Renal cortical epithelial cell (primary cell): Measurements from ENCODE around the gene C1orf167. TPM values are rescaled to one million over a fixed set of nuclear protein-coding genes. Genes with fewer than 3 reads are reported as not detected.

Source experiments
- DNase-seq: peaks from one replicate; pipeline ENCODE4 v3.0.0-alpha.2; 2011; ENCODE audit warnings: low read depth
- total RNA-seq: library from RNA; depleted of rRNA; stranded (reverse); fragments of >200 nt; gene quantifications from 2 replicates; pipeline ENCODE4 v1.2.3, GENCODE V29; 2014

The C1orf167 gene
- total RNA-seq, 1 donor from 2014 or later: 0.25 TPM

DNA sequence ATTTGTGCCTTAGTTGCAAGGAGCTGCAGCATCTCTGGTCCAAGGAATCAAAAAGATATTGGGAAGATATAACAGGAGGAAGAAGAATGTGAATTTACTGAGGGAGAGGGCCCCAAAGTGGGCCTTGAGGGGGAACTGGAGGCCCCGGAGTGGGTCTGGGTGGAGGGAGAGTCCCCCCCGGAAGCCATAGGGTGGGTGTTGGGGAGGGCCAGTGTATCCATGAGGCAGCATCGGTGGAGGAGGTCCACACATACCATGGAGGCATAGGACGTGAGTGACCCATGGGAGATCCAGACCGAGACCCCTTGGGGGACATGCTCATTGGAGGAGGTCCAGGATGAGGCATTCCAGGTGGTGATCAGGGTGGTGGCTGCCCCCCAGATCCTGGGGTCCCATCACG is 708 bp upstream of the C1orf167 start:
- DNase-seq: no peak

GRCh38 chr1:11764115-11764514 is 2.1 kb downstream of the C1orf167 start:
- DNase-seq: no peak

DNA sequence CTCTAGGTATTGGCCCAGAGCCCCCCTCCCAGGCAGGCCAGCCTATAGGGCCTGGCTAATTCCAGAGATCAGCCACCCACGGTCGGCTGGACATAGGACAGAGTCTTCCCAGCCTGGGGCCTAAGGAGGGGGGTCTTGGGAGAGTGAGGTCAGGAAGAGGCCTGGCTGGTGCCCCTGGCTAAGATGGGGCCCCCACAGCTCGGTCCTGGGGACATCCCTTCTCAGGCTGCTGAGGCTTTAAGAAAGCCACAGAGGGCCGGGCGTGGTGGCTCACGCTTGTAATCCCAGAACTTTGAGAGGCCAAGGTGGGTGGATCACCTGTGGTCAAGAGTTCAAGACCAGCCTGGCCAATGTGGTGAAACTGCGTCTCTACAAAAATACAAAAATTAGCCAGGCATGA is 2.5 kb downstream of the C1orf167 start:
- DNase-seq: no peak

DNA sequence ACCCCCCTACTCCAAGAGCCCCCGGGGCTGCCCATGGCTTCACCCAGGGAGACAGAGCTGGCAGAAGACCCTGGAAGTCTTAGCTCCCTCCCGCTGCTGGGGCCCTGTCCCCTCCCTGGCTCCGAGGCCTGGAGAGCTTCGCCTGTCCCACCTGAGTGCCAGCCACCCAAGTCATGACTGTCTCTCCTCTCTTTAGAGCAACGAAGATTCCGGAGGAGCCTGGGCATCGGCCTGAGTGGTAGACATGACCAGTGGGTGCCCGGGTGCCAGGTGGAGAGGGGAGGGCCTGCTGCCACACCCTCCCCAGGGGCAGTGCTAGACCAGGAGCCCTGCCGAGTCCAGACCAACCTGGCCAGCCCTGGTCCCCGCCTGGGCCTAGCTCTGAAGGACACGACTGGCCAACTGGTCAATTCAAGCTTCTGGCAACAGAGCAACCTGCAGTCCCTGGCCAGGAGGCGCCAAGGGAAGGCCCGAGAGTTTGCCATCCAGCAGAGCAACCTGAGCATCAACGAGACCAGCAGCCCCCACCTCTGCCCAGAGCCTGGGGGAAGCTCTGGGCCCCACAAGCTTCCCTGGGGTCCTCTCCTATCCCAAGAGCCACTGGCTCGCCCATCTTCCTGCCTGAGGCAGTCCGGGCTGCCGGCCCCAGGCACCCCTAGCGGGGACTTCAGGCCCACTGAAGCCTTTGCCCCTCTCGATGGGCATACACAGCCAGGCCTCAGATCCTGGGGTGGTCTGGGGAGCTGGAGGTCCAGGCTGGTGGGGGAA is 3.9 kb downstream of the C1orf167 start:
- no peak for DNase-seq

DNA sequence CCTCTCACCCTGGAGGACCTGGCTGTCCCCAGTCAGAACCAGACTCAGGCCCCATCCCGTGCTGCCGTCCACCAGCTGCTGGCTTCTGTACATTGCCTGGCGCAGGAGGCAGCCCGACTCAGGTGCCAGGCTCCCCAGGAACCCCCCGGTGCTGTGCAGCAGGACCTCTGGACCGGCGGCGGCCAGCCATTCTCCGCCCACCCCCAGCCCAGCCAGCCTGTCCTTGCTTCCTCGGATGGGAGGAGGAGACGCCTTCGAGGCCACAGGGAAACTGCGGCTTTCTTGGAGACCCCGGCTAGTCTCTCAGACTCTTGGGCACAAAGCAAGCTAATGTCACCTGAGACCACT is 4.4 kb downstream of the C1orf167 start:
- no peak for DNase-seq

DNA sequence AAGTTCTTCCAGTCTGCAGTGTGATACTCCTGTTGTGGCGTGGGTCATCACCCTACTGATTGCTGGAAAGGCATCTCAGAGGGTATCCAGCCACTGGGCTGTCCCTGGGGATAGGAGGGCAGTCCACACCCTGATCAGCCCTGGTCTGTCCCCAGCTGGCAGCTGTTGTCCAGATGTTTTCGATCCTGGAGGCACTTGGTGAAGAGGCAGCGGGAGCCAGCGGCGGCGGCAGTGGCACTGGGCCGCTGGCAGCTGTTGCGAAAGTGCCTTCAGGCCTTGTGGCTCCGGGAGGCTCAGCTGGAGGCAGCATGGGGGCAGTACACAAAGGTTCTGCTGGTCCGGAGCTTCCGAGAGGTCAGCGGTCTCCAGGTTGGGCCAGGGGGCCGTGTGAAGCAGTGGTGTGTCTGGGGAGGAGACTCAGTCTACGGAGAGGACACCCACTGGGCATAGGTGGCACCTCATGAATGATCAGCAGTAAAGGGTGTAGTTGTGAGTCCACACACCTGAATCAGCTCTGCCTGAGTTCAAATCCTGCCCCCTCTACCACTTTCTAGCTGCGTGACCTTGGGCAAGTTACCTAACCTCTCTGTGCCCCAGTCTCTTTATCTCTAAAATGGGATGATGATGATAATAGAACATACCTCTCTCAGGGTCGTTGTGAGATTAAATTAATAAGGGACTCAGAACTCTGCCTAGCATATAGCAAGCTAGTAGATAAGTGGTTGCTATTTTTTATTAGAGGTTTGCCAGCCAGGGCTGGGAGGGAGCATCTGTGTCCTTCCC is 6.1 kb downstream of the C1orf167 start:
- DNase-seq: no peak

DNA sequence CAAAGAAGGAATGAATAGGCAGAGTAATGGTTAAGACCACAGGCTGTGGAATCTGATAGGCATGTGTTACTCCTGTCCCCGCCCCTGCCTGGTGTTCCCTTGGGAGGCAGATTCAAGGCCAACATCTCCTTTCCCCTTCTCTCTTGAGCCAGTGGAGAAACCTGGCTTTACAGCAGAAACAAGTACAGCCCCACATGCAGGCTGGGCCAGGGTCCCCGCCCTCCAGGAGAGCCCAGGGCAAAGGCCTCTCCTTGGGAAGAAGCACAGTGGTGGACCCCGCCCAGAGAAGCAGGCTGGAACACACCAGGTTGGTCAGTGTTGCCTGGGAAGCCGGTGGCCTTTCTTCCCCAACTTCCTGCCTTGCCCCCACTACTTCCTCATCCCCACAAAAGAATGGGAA is 6.8 kb downstream of the C1orf167 start:
- no peak for DNase-seq

DNA sequence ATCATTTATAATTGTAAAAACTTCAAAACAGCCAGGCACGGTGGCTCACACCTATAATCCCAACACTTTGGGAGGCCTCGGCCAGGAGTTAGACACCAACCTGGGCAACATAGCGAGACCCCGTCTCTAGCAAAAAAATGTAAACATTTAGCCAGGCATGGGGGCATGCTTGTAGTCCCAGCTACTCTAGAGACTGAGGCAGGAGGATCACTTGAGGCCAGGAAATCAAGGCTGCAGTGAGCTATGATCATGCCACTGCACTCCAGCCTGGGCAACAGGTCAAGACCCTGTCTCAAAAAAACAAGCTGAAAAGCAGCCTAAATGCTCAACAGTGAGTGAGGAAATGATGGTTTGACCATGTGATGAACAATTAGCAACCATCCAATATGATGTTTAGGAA is 7.3 kb downstream of the C1orf167 start:
- DNase-seq: no peak

GRCh38 chr1:11770011-11770410 is 8.0 kb downstream of the C1orf167 start:
- no peak for DNase-seq

- DNase-seq: no peak
Measured at GRCh38 chr1:11771481-11772043, 9.6 kb downstream of the C1orf167 start.

DNA sequence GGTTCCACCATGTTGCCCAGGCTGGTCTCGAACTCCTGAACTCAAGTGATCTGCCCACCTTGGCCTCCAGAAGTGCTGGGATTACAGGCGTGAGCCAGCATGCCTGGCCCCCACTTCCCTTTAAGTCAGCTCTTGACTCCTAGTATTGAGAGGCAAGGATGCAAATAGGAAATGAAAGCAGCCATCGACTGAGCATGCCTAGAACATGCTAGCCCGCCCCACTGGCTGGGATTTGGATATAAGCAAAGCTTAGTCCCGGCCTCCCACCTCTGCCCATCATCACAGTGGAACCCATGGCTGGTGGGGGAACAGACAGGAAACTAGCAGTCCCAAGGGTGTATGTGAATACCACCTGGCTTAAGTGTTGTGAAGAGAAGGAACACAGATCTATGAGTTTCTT is 10.5 kb downstream of the C1orf167 start:
- no peak for DNase-seq

- no peak for DNase-seq
Measured at GRCh38 chr1:11774753-11775152, 12.8 kb downstream of the C1orf167 start.

GRCh38 chr1:11777658-11778322 is 15.8 kb downstream of the C1orf167 start:
- no peak for DNase-seq

DNA sequence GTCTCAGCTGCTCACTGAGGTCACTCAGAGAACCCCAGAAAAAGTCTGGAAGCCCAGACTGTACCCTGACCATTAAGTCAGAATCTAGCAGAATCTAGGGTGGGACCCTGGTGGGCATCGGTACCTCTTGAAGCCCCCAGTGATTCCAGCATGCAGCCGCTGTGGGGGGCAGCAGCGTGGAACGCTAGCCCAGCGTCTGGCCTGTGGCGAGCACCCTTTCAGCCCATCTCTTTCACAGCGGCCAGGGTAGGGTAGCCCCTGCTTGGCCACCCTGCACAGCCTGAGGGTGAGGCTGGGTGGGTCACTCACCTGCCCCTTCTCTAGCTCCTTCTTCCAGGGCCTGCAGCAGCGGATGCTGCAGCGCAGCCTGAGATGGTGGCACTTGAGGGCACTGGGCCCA is 16.3 kb downstream of the C1orf167 start:
- DNase-seq: no peak

DNA sequence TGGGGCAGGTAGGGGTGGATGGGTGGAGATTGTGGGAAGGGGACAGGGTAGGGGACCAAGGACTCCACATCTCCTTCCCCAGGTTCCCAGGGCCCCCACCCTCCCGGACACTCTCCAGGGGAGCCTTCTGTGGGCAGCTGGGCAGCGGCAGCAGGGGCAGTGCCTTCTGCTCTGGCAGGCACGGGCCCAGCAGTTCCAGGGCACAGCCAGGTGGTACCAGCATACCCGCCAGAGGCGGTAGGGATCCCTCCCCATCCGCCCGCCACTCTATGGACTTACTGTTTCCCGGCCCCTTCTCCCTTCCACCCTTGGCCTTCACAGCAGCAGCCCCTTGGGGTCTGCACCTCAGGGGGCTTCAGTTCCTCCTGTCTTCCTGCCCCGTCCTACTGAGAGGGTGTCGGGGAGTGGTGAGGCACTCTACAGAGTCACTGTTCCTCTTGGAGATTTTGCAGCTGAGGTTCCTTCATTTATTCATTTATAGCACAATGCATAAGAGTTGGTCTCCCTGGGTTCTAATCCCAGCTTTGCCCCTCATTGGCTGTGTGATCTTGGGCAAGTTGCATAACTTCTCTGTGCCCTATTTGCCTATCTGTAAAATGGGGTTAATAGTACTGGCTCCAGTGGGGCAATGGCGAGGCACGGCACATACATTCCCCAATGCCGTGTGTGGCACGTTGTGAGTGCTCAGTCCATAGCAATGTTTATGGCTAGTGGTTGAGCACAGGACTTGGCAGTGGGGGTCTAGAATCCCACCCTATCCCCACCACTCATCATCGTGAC is 17.0 kb downstream of the C1orf167 start:
- DNase-seq: no peak

GRCh38 chr1:11779715-11780379 is 17.9 kb downstream of the C1orf167 start:
- no peak for DNase-seq

GRCh38 chr1:11780380-11781147 is 18.6 kb downstream of the C1orf167 start:
- no peak for DNase-seq

- no peak for DNase-seq
Measured at GRCh38 chr1:11781297-11781696, 19.3 kb downstream of the C1orf167 start.

DNA sequence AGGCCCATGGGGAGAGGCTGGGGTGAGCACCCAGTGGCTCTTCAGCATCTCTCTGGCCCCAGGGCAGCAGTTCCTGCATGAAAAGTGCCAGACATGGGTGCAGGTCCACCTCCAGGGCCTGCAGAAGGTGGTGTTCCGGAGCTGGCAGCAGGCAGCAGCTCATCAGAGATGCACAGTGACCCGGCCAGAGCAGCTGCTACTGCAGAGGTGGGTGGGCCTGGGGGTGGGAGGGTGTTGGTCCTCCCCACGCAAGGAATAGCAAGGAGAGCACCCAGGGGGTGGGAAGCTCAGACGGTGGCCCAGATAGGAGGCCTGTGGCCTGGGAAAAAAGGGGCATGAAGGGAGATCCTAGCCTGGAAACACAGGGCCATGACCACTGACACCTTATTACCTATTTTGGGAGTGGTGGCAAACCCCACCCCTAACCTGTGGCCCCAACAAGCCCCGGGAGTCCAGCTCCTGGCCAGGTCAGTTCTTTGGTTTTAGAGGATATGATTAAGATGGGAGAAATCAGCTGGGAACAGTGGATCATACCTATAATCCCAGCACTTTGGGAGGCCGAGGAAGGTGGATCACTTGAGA is 20.2 kb downstream of the C1orf167 start:
- no peak for DNase-seq

DNA sequence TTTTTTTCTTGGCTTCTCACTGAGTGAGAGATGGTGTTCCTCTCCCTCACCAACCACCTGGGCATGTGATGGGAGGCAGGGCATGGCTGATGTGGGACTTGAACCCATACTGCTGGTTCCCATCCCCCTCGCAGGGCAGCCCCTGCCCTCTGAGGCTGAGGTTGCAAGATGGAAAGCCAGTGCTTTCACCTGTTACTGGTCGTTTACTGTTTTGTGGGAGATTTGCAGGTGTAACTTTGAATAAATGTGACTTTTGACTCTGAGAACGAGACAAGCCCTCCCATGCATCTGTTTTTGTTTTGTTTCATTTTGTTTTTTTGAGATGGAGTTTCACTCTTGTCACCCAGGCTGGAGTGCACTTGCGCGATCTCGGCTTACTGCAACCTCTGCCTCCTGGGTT is 21.6 kb downstream of the C1orf167 start:
- no peak for DNase-seq
